HG03064 (cell line): Measurements from ENCODE around the gene LCE1D.

Source experiments
- ATAC-seq: cut with Tn5 transposase; IDR thresholded peaks from one replicate; pipeline ENCODE4 v1.9.1; 2021; ENCODE audit warnings: low read depth; ENCODE audit not compliant: unreplicated experiment

LCE1D gene, protein sequence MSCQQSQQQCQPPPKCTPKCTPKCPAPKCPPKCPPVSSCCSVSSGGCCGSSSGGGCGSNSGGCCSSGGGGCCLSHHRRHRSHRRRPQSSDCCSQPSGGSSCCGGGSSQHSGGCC

DNA sequence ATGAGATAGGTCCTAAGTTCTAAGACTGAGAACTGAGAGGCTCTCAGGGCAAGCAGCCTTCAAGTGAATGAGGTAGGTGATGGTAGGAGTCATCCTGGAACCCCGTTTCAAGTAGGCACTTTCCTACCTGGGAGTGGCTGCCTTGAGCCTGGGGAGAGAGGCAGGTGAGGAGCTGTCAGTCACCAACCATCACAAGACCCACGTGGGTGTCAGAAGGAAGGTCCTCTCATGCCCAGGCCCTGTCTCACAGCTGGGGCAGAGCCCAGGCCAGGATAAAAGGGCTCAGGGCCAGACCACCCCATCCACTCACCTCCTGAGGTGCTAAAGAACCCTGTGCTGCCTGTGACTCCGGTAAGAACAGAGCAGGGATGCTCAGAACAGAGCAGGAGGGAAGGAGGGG lies at the start of gene LCE1D:
TSS of gene LCE1D (plus strand) at position 301 of the 400 bp plus-strand sequence. CDS start 1,074 bp downstream, outside the sequence.
- no peak for ATAC-seq

DNA sequence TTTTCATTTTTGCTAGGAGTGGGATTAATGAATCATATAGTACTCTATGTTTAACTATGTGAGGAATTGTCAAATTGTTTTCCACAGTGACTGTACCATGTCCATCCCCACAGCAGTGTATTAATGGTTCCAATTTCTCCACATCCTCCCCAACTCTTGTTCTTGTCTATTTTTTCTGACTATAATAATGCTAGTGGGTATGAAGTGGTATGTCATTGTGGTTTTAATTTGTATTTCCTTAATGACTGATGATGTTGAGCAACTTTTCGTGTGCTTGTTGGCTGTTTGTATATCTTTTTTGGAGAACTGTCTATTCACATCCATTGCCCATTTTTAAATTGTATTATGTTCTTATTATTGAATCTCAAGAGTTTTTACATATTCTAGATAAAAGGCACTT lies 48.7 kb upstream of the LCE1D start:
- ATAC-seq = no peak

DNA sequence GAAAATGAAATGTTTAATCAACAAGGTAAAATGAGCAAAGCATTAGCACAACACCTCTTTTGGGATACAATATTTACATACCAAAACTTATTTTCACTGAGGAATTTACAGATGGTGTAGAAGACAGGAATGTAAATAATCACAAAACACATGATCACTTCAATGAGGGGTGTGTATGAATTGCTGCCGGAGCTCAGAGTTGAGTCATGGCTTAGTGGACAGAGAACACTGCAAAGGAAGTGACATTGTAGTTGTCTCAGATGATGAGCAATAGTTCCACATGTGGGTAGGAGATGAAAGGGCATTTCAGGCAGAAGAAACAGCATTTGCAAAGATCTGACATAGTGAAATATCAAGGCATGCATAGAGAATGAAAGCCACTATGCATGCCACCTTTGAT lies 44.3 kb upstream of the LCE1D start:
- ATAC-seq = no peak

DNA sequence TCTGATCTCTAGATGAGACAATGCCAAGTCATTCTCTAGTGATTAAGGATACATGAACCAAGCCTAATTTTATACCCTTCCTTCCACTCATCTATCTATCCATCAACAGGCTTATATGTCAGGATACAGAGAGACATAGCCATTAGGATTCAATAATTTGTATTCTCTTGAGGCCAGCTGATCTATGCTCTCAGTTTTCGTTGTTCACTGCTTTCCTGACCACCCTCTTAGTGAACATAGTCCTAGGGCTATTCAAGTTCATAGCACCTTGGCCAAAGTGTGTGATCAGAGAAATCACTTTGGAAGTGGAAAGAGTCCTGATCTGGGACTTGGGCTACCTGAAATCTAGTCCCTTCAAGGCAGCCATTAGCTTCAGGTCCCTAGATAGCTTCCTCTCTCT lies 42.9 kb upstream of the LCE1D start:
- no peak for ATAC-seq

DNA sequence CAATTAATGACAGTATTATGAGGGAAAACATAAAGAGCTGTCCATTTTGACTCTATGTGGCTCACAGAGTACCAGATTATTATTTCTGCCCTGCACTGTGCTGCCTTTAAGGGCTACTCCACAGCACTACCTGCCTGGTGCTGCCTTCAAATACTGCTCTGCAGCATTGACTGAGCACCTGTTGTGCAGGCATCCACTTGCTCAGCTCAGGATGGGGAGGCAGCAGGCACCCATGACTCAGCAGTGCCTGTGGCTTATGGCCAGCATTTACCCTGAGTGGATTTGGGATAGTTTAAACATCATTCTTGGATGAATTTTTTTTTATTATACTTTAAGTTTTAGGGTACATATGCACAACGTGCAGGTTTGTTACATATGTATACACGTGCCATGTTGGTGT lies 39.6 kb upstream of the LCE1D start:
- no peak for ATAC-seq

DNA sequence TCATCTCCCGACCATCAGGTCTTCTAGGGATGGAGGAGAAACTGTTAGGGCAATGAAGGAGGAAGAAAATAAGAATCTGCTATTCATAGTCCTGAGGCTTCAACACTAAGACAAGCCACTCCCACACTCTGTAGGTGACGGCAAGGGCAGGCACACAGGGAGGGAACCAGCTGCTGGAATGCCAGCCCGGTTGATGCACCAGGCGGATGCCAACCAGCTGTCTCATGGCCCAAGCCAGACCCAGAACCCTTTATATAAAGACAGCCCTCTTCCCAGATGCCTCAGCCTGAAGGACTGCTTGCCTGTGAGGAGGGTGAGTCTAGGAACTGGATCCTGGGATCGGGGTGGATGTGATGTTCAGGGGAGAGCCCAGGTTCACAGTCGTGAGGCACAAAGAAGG lies 38.8 kb upstream of the LCE1D start, which contains the start of gene KPRP:
TSS of gene KPRP (plus strand) at position 279 of the 400 bp plus-strand sequence. CDS start 1,564 bp downstream, outside the sequence.
- ATAC-seq = no peak

DNA sequence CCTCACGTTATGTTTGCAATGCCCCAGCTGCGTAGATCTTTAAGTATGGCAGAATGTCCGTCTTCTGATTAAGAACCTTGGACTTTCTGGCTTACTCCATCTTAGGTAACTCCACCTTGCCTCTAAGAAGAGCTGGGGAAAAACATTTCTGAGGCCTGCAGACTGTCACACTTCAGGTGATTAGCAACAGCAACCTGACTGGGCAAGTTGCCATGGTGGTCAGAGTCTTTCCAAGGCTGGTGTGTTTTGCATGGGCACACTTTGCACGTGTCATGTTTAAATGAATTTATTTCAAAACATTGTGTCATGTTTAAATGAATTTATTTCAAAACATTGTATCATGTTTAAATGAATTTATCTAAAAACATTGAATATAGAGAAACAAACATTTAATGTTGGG lies 37.9 kb upstream of the LCE1D start:
- ATAC-seq = no peak

DNA sequence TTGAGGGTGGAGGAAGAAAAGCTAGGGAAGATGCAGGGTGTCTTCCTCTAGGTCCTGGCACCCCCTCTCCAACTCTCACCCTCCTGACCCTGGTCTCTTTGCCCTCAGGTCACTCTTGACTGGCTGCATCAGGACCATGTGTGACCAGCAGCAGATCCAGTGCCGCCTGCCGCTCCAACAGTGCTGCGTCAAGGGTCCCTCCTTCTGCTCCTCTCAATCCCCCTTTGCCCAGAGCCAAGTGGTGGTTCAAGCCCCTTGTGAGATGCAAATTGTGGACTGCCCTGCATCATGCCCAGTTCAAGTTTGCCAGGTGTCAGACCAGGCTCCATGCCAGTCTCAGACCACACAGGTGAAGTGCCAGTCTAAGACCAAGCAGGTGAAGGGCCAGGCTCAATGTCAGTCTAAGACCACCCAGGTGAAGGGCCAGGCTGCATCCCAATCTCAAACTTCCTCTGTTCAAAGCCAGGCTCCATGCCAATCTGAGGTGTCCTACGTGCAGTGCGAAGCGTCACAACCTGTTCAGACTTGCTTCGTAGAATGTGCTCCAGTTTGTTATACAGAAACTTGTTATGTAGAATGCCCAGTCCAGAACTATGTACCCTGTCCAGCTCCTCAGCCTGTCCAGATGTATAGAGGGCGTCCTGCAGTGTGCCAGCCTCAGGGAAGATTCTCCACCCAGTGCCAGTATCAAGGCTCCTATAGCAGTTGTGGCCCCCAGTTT lies 36.9 kb upstream of the LCE1D start:
- no peak for ATAC-seq

DNA sequence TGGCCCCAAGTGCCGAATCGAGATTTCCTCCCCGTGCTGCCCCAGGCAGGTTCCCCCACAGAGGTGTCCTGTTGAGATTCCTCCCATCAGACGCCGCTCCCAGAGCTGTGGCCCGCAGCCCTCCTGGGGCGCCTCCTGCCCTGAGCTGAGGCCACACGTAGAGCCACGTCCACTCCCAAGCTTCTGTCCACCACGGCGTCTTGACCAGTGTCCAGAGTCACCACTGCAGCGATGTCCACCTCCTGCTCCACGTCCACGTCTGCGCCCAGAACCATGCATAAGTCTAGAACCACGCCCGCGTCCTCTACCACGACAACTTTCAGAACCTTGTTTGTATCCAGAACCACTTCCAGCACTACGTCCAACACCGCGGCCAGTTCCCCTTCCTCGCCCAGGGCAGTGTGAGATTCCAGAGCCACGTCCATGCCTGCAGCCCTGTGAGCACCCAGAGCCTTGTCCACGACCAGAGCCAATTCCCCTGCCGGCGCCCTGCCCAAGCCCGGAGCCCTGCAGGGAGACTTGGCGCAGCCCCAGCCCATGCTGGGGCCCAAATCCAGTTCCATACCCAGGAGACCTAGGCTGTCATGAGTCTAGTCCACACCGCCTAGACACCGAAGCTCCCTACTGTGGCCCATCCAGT lies 35.9 kb upstream of the LCE1D start:
- no peak for ATAC-seq

DNA sequence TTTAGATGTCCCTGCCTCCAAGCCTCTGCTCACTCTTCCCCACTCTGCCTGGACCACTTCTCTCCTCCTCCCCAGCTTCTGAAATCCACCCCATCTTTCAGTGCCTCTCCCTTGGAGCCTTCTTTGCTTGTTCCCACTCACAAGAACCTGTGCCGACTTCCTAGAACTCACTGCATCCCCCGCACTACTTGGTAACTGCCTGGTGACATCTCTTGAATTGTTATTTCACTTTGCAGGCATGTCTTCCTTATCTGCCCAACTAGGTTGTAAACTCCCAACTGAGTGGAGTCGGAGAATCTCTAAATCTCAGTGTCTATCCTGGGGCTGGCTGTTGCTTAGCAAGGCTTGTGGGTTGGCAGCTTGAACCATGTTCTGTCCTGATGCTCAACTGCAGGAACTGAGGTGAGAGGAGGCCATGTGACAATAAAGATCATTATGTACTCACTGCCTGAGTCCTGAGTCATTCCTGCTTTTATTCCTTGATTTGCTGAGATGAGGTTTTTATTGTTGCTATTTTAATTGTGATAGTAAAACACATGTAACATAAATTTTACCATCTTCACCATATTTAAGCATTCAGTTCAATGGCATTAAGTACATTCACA lies 34.8 kb upstream of the LCE1D start:
- no peak for ATAC-seq

DNA sequence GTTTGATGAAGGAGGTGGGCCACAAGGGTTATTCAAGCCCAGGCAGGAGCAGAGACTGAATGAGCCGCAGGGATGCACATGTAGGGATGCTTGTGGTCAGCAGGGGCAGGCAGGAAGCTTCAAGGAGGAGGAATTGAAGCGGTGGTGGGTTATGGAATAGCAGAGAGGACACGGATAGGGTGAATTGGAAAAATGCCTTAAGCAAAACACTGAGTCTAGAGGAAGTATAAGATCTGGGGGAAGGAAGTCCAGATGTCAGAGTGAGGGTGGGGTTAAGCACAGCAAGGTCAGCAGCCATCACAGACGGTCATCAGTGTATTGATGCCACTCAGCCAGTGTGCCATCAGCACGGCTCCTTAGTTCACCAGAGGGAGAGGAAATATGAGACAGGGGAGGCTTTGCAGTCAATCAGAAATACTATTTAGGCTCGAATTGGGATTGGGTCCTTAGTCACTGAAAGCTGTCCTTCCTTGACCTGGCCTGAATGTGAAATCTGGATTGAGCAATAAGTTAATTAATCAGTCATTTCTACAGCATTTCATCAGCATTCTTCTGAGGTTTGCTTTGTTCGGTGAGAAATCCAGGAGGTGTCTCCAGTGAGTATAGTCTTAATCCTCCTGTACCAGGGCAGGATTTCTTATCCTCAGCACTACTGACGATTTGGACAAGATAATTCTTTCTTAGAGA lies 27.5 kb upstream of the LCE1D start:
- ATAC-seq = no peak

DNA sequence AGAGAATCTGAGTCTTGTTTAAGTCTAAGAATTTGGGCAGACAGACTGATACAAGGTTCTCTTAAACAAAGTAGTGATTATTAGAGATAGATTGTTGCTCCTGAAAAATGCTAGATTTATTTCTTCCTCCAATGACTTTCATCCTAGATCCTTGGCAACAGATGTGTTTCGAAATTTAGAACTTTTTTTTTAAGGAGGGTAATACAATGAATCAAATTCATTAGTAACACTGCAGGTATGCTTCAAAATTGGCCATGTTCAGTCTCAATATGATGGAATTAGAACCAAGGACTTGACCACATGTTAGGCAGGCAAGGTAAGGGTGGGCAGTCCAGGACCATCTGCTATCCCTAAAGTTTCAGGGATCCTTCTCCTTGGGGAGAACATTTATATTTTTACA lies 26.1 kb upstream of the LCE1D start:
- ATAC-seq = no peak

DNA sequence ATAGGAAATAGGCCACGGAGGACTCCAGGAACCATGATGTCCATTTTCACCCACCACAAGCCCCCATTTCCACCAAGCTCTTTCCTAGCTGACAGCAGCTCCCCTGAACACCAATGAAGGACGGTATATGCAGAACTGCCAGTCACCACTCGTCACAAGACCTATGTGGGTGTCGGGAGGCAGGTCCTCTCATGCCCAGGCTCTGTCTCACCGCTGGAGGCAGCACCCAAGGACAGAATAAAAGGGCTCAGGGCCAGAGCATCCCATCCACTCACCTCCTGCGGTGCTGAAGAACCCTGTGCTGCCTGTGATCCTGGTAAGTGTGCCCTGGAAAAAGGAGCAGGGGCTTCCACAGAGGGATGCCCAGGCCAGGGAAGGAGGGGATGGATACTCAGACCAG lies 21.6 kb upstream of the LCE1D start, which contains the start of gene LCE1F:
TSS of gene LCE1F (plus strand) at position 266 of the 400 bp plus-strand sequence. CDS start 1,232 bp downstream, outside the sequence.
- ATAC-seq = no peak

DNA sequence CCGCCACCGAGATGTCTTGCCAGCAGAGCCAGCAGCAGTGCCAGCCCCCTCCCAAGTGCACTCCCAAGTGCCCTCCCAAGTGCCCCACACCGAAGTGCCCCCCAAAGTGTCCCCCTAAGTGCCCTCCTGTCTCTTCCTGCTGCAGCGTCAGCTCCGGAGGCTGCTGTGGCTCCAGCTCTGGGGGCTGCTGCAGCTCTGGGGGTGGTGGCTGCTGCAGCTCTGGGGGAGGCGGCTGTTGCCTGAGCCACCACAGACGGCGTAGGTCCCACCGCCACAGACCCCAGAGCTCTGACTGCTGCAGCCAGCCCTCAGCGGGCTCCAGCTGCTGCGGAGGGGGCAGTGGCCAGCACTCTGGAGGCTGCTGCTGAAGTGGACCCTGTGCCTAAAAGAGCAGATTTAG lies 20.2 kb upstream of the LCE1D start:
- ATAC-seq = no peak

DNA sequence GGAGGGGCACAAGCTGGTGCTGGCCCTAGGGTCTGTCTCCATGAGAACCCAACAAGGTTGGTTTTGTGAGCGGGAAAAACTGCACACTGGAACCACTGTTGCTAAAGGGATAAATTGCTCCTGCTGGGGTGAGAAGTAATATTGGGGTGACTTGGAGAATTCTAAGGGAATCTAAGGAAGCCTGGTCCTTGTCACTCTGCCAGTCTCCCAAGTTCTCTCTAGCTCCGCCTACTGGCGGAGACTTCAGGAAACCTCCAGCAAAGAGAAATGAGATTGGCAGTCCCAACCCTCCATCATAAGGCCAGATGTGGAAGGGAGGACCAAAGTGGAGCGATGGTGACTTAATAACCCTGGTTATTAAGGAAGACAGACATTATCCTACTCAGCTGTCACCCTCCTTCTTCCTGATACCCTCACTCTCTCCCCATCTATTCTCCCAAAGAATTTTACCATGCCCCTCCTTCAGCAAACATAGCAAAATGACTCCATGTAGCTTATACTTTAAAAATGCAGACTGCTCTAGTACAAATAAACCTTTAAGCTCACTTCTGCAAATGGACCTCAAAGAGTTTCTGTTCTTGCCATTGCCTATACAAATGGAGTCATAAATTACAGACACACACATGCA lies 18.9 kb upstream of the LCE1D start:
- no peak for ATAC-seq

DNA sequence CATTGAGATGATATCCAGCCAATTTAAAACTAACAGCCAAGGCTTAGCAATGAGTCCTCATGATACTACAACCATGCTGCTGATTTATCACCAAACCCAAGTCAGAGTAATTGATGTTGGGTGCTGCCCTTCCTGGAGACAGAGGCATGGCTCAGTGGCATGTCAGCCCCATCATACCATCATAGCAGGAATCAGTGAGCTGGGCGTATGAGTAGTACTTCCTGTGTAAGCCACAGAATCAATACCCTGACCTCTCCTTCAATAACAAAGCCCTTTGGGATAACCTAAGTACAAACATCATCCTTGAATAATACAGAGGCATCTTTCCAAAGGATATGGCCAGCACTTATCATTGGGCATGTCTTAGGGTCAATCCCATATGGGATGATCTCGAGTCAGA lies 13.4 kb upstream of the LCE1D start:
- no peak for ATAC-seq

DNA sequence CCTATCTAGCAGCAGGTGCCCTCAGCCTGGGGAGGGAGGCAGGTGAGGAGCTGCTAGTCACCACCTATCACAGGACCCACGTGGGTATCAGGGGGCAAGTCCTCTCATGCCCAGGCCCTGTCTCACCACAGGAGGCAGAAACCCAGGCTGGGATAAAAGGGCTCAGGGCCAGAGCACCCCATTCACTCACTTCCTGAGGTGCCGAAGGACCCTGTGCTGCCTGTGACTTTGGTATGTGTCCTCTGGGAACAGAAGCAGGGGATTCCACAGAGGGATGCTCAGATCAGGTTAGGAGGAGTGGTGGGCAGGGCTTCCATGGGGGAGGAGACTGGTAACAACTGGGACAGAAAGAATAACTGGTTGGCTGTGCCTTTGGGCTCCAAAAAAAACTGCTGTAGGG lies 10.4 kb upstream of the LCE1D start, which contains the start of gene LCE1E:
TSS of gene LCE1E (plus strand) at position 181 of the 400 bp plus-strand sequence. CDS start 1,043 bp downstream, outside the sequence.
- no peak for ATAC-seq

DNA sequence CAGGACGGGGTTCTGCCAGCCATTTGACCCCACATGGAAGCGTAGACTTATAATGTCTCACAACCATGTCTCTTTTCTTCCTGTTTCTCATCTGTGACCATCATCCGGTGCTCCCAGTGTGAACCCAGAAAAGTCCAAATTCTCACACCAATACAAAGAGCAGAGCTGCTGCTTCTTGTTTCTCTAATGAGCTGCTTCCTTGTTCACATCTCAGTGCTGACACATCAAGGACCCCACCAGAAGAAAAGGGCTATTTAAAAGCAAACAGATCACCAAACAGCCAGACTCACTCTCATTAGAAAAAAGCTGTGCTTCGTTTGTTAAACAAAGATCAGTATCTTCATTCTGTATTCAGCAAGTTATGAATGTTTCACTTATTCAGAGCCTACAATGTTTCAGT lies 835 bp upstream of the LCE1D start:
- ATAC-seq = no peak

DNA sequence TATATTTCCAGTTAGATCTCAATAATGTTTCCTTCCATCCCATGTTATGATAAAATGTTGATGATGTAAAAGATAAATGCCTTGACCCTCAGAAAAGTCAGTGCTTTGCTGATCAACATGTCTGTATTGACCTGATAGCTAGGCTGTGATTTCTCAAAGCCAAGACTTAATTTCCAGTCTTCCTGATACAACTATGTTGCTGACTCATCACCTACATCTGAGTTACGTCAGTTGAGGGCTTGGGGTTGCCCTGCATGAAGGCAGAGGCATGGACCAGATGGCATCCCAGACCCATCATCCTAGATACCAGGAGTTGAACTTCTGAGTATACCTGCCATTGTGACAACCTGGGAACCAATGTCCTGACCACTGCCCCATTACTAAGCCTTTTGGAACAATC lies 4.8 kb downstream of the LCE1D start:
- ATAC-seq = no peak

DNA sequence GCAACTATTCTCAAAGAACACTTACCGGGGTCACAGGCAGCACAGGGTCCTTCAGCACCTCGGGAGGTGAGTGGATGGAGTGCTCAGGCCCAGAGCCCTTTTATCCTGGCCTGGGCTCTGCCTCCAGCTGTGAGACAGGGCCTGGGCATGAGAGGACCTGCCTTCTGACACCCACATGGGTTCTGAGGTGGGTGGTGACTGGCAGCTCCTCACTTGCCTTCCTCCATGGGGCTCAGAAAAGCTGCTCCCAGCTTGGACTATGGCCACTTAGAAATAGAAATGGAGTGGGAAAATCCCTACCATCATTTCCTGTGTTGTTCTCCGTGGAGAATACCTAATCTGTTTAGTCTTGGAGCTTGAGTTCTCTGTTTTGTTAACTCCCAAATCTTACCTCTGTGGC lies 10.1 kb downstream of the LCE1D start, which contains the start of gene LCE1C:
TSS of gene LCE1C (minus strand) at position 76 of the 400 bp plus-strand sequence. CDS start 1,173 bp downstream, outside the sequence.
- ATAC-seq = no peak
